Activated CD4-positive, alpha-beta T cell treated with anti-CD3 and anti-CD28 coated beads for 36 hours (primary cell): Measurements from ENCODE around the gene TBC1D10A. TPM values are rescaled to one million over a fixed set of nuclear protein-coding genes. Genes with fewer than 3 reads are reported as not detected.

Source experiments
- ATAC-seq: fragments of 200-7000 bp; cut with Tn5 transposase; one replicate; pipeline ENCODE4 v1.10.0; 2021; ENCODE audit warnings: mild to moderate bottlenecking, moderate library complexity
- CTCF ChIA-PET: fragments of 350-600 bp; sonication (Branson Sonifier 250); formaldehyde crosslinking; loops from one replicate; lab custom pipeline; 2021; ENCODE audit warnings: antibody characterized with exemption; lab: Charles Lee
- POLR2A ChIA-PET: fragments of 350-600 bp; sonication (Branson Sonifier 250); formaldehyde crosslinking; loops from one replicate; lab custom pipeline; 2021; ENCODE audit warnings: antibody characterized with exemption, inconsistent platforms; lab: Charles Lee
- DNase-seq: peaks from one replicate; pipeline ENCODE4 v3.0.0-alpha.2; 2020
- H3K27ac Mint-ChIP-seq: one replicate; pipeline ENCODE4 v1.8.0; 2021; ENCODE audit warnings: mixed read lengths
- H3K27me3 Mint-ChIP-seq: one replicate; pipeline ENCODE4 v1.8.0; 2021; ENCODE audit warnings: mixed read lengths
- H3K36me3 Mint-ChIP-seq: one replicate; pipeline ENCODE4 v1.8.0; 2021; ENCODE audit warnings: low read depth, mixed read lengths
- H3K4me1 Mint-ChIP-seq: one replicate; pipeline ENCODE4 v1.8.0; 2021; ENCODE audit warnings: mixed read lengths
- H3K4me3 Mint-ChIP-seq: one replicate; pipeline ENCODE4 v1.8.0; 2021; ENCODE audit warnings: mild to moderate bottlenecking, moderate library complexity, mixed read lengths
- H3K9me3 Mint-ChIP-seq: one replicate; pipeline ENCODE4 v1.8.0; 2021; ENCODE audit warnings: low read depth, mixed read lengths
- intact Hi-C, 2 experiments: fragments of 100-400 bp; cut with DNase I in 1 of 2; cut with micrococcal nuclease in 1 of 2; formaldehyde crosslinking; loops; one replicate each; pipeline versions ENCODE4 v1.14.2 to v1.15.1; 2022 to 2024; cut with DNase I, micrococcal nuclease
- total RNA-seq, 2 experiments: library from RNA; stranded (reverse); gene quantifications; one replicate each; pipeline ENCODE4 v1.2.3, GENCODE V29; 2021

Gene TBC1D10A
- total RNA-seq, 2 experiments from 2014 or later = 20.1 to 21.6 TPM

- intact Hi-C loops = no loop called here
- Mint-ChIP-seq H3K36me3 (no peaks in the 10 kb centered on the region), H3K4me3 (no peak overlapping the region), H3K27ac (no peak overlapping the region), H3K9me3 (no peaks in the 10 kb centered on the region), H3K4me1 (peaks cover 47% of the 10 kb centered on the region), H3K27me3 (no peaks in the 10 kb centered on the region)
- CTCF ChIA-PET = interaction anchor here (0.5 to 1.4 kb wide), 8 partner anchors 14 to 172 kb away, joined by 3 to 9 read pairs (median 4); no protein-coding TSS in a partner anchor
- POLR2A ChIA-PET = no interaction called here
- no peak for DNase-seq
- ATAC-seq = no peak
These were observed 46.8 kb downstream of the TBC1D10A start for GRCh38 chr22:30279932-30280331.

GRCh38 chr22:30279046-30279788, 47.5 kb downstream of the TBC1D10A start:
- ChIA-PET CTCF (interaction anchor here (0.9 to 2.0 kb wide), 4 partner anchors 8 to 58 kb away, joined by 3 to 20 read pairs (median 7); no protein-coding TSS in a partner anchor), POLR2A (no interaction called here)
- Mint-ChIP-seq H3K27ac (no peak overlapping the region), H3K36me3 (no peaks in the 10 kb centered on the region), H3K9me3 (no peaks in the 10 kb centered on the region), H3K4me1 (peaks cover 50% of the 10 kb centered on the region), H3K4me3 (no peak overlapping the region), H3K27me3 (no peaks in the 10 kb centered on the region)
- no peak for ATAC-seq
- intact Hi-C loops = no loop called here
- no peak for DNase-seq

- no peak overlapping the region for H3K27ac Mint-ChIP-seq
- no peaks in the 10 kb centered on the region for H3K9me3 Mint-ChIP-seq
- ATAC-seq = no peak
- no peak overlapping the region for H3K4me3 Mint-ChIP-seq
- DNase-seq = no peak
- ChIA-PET CTCF (interaction anchor here (0.6 to 2.0 kb wide), 5 partner anchors 9 to 283 kb away, joined by 3 to 20 read pairs (median 4); no protein-coding TSS in a partner anchor), POLR2A (interaction anchor here (0.6 kb wide), 1 partner anchor 358 kb away, joined by 7 read pairs; no protein-coding TSS in a partner anchor)
- H3K27me3 Mint-ChIP-seq = no peaks in the 10 kb centered on the region
- intact Hi-C loops = no loop called here
- no peaks in the 10 kb centered on the region for H3K36me3 Mint-ChIP-seq
- peaks cover 45% of the 10 kb centered on the region for H3K4me1 Mint-ChIP-seq
These were observed 49.0 kb downstream of the TBC1D10A start for GRCh38 chr22:30277547-30278344.

- CTCF ChIA-PET = interaction anchor here (0.6 kb wide), 2 partner anchors 93 to 229 kb away, joined by 3 read pairs; no protein-coding TSS in a partner anchor
- POLR2A ChIA-PET = no interaction called here
- ATAC-seq = peak; percentile 19
- Mint-ChIP-seq H3K9me3 (no peaks in the 10 kb centered on the region), H3K4me3 (no peak overlapping the region), H3K4me1 (peaks cover 42% of the 10 kb centered on the region), H3K27me3 (no peaks in the 10 kb centered on the region), H3K27ac (peak overlapping the region; percentile 62), H3K36me3 (peaks cover 9% of the 10 kb centered on the region)
- intact Hi-C loops = no loop called here
- no peak for DNase-seq
These were observed 50.7 kb downstream of the TBC1D10A start for GRCh38 chr22:30276039-30276438.

GRCh38 chr22:30275625-30276024, 51.1 kb downstream of the TBC1D10A start:
- peak overlapping the region; percentile 62 for H3K27ac Mint-ChIP-seq
- intact Hi-C loops = no loop called here
- DNase-seq (no peak), ATAC-seq (peak; percentile 63)
- peaks cover 12% of the 10 kb centered on the region for H3K36me3 Mint-ChIP-seq
- H3K4me1 Mint-ChIP-seq = peaks cover 42% of the 10 kb centered on the region
- H3K4me3 Mint-ChIP-seq = no peak overlapping the region
- no peaks in the 10 kb centered on the region for H3K27me3 Mint-ChIP-seq
- H3K9me3 Mint-ChIP-seq = no peaks in the 10 kb centered on the region
- POLR2A ChIA-PET = no interaction called here
- CTCF ChIA-PET = no interaction called here

GRCh38 chr22:30274437-30274812, 52.3 kb downstream of the TBC1D10A start:
- no peaks in the 10 kb centered on the region for H3K9me3 Mint-ChIP-seq
- peaks cover 38% of the 10 kb centered on the region for H3K4me1 Mint-ChIP-seq
- ChIA-PET CTCF (interaction anchor here (0.7 to 1.0 kb wide), 2 partner anchors 14 to 934 kb away, joined by 3 to 4 read pairs; no protein-coding TSS in a partner anchor), POLR2A (no interaction called here)
- ATAC-seq = no peak
- no peak for DNase-seq
- no peak overlapping the region for H3K4me3 Mint-ChIP-seq
- H3K36me3 Mint-ChIP-seq = peaks cover 22% of the 10 kb centered on the region
- no peaks in the 10 kb centered on the region for H3K27me3 Mint-ChIP-seq
- intact Hi-C loops = no loop called here
- H3K27ac Mint-ChIP-seq = no peak overlapping the region

GRCh38 chr22:30273711-30274436, 52.9 kb downstream of the TBC1D10A start:
- no peak for DNase-seq
- H3K9me3 Mint-ChIP-seq = no peaks in the 10 kb centered on the region
- ATAC-seq = no peak
- no peak overlapping the region for H3K27ac Mint-ChIP-seq
- no peak overlapping the region for H3K4me3 Mint-ChIP-seq
- ChIA-PET POLR2A (no interaction called here), CTCF (no interaction called here)
- intact Hi-C loops = no loop called here
- peaks cover 27% of the 10 kb centered on the region for H3K36me3 Mint-ChIP-seq
- no peaks in the 10 kb centered on the region for H3K27me3 Mint-ChIP-seq
- H3K4me1 Mint-ChIP-seq = peaks cover 37% of the 10 kb centered on the region

GRCh38 chr22:30272781-30273601, 53.8 kb downstream of the TBC1D10A start:
- CTCF ChIA-PET = interaction anchor here (0.7 kb wide), 1 partner anchor 177 kb away, joined by 3 read pairs; no protein-coding TSS in a partner anchor
- Mint-ChIP-seq H3K27me3 (no peaks in the 10 kb centered on the region), H3K27ac (no peak overlapping the region), H3K4me1 (peaks cover 41% of the 10 kb centered on the region), H3K36me3 (peaks cover 33% of the 10 kb centered on the region), H3K9me3 (no peaks in the 10 kb centered on the region), H3K4me3 (no peak overlapping the region)
- intact Hi-C loops = no loop called here
- ATAC-seq (no peak), DNase-seq (no peak)
- POLR2A ChIA-PET = no interaction called here

- no peak overlapping the region for H3K27ac Mint-ChIP-seq
- ChIA-PET POLR2A (no interaction called here), CTCF (interaction anchor here (0.6 to 1.0 kb wide), 2 partner anchors 17 to 97 kb away, joined by 3 read pairs; no protein-coding TSS in a partner anchor)
- peaks cover 45% of the 10 kb centered on the region for H3K36me3 Mint-ChIP-seq
- H3K4me1 Mint-ChIP-seq = peaks cover 33% of the 10 kb centered on the region
- intact Hi-C loops = no loop called here
- H3K4me3 Mint-ChIP-seq = no peak overlapping the region
- DNase-seq (no peak), ATAC-seq (no peak)
- H3K9me3 Mint-ChIP-seq = no peaks in the 10 kb centered on the region
- no peaks in the 10 kb centered on the region for H3K27me3 Mint-ChIP-seq
These were observed 55.9 kb downstream of the TBC1D10A start for GRCh38 chr22:30270832-30271231.

- POLR2A ChIA-PET = no interaction called here
These were observed 58.4 kb downstream of the TBC1D10A start for GRCh38 chr22:30268331-30268730.

More at GRCh38 chr22:30268331-30268730, 58.4 kb downstream of the TBC1D10A start:
- peaks cover 33% of the 10 kb centered on the region for H3K4me1 Mint-ChIP-seq
- peaks cover 52% of the 10 kb centered on the region for H3K36me3 Mint-ChIP-seq
- ATAC-seq (no peak), DNase-seq (no peak)
- H3K27ac Mint-ChIP-seq = peak overlapping the region; percentile 98
- H3K27me3 Mint-ChIP-seq = no peaks in the 10 kb centered on the region
- intact Hi-C loops = loop anchor here in 1 of 2 experiments (5.0 to 10.0 kb wide), 4 partner anchors 384 to 699 kb away; partner anchors contain the start of genes MORC2, MTMR3, NF2 and TUG1
- CTCF ChIA-PET = interaction anchor here (0.7 to 2.0 kb wide), 3 partner anchors 12 to 160 kb away, joined by 4 to 5 read pairs (median 5); no protein-coding TSS in a partner anchor
- no peaks in the 10 kb centered on the region for H3K9me3 Mint-ChIP-seq
- peak overlapping the region; percentile 88 for H3K4me3 Mint-ChIP-seq
